Effector memory CD8-positive, alpha-beta T cell (primary cell): ENCODE results near the gene KCNQ1OT1.

Source experiments
- ATAC-seq: fragments of 150-1000 bp; cut with Tn5 transposase; replicated peaks from 2 replicates; pipeline ENCODE4 v1.10.0; 2021; ENCODE audit warnings: mild to moderate bottlenecking, moderate library complexity
- DNase-seq, 3 experiments: peaks; one replicate each; pipeline ENCODE4 v3.0.0; 2021
- H3K27ac Mint-ChIP-seq, 2 donors: one replicate each; pipeline ENCODE4 v1.8.0; 2022; ENCODE audit warnings: mild to moderate bottlenecking in 2 of 2, mixed read lengths in 2 of 2, moderate library complexity in 2 of 2
- H3K27me3 Mint-ChIP-seq, 2 donors: one replicate each; pipeline ENCODE4 v1.8.0; 2022; ENCODE audit warnings: mixed read lengths in 2 of 2
- H3K36me3 Mint-ChIP-seq: one replicate; pipeline ENCODE4 v1.8.0; 2022; ENCODE audit warnings: mild to moderate bottlenecking, moderate library complexity, mixed read lengths; ENCODE audit not compliant: insufficient read depth
- H3K4me1 Mint-ChIP-seq, 2 donors: one replicate each; pipeline ENCODE4 v1.8.0; 2022; ENCODE audit warnings: low read depth in 2 of 2, mixed read lengths in 2 of 2
- H3K4me3 Mint-ChIP-seq, 2 donors: one replicate each; pipeline ENCODE4 v1.8.0; 2022; ENCODE audit warnings: mild to moderate bottlenecking in 2 of 2, mixed read lengths in 2 of 2, moderate library complexity in 2 of 2
- H3K9me3 Mint-ChIP-seq, 2 donors: one replicate each; pipeline ENCODE4 v1.8.0; 2022; ENCODE audit warnings: mixed read lengths in 2 of 2

KCNQ1OT1 gene

DNA sequence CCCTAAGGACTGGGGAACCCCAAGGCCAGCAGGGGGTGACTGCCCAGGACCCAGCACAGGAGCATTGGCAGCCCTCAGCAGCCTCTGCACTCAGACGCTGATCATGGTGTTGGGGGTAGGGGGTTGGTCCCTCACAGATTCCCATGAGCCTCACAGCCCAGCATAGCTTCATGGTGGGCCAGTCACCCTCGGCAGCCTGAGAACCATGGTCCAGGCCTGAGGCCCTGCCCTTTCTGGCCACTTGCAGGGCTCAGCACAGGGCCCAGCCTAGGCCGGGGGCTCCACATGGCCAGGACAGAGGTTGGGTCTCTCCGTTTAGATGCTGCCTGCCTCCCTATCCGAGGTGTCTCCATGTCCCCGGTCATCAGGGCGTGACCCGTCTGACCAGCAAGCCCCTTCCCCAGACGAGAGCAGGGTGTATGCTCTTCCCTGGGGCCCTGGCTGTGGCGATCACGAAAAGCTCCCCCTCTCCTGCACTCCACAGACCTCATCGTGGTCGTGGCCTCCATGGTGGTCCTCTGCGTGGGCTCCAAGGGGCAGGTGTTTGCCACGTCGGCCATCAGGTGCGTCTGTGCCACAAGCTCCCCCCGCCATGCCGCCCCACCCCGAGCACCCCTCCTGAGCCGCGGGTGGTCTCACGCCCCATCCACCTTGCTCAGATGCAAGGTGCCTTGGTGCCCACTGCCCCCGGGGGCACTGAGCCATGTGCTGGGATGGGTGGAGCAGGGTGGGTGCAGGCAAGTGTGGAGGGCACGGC is 128.8 kb downstream of the KCNQ1OT1 start:
- no peak for ATAC-seq
- DNase-seq = no peak
- H3K9me3 Mint-ChIP-seq = no peaks in the 10 kb centered on the region
- peaks cover 0 to 2% of the 10 kb centered on the region in 2 donors for H3K4me1 Mint-ChIP-seq
- no peak overlapping the region for H3K27ac Mint-ChIP-seq
- no peaks in the 10 kb centered on the region for H3K36me3 Mint-ChIP-seq
- no peaks in the 10 kb centered on the region for H3K27me3 Mint-ChIP-seq
- no peak overlapping the region for H3K4me3 Mint-ChIP-seq

DNA sequence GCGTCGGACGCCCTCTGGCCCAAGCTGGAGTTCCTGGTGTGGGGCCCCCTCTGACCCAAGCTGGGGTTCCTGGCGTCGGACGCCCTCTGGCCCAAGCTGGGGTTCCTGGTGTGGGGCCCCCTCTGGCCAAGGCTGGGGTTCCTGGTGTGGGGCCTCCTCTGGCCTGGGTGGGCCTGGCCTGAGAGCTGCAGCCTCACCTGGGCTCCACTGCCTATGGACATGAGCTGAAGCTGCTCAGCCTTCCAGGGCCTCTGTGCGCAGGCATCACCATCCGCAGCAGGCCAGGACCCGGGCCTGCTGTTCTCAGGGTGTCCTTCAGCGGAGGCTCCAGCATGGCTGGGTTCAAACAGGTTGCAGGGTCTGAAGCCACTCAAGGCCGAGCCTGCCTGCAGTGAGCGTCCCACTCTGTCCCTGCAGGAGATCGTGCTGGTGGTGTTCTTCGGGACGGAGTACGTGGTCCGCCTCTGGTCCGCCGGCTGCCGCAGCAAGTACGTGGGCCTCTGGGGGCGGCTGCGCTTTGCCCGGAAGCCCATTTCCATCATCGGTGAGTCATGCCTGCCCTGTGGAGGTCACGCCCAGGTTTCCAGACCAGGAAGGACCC is 129.5 kb downstream of the KCNQ1OT1 start:
- Mint-ChIP-seq H3K36me3 (no peaks in the 10 kb centered on the region), H3K9me3 (no peaks in the 10 kb centered on the region), H3K27ac (no peak overlapping the region), H3K4me3 (no peak overlapping the region), H3K27me3 (no peaks in the 10 kb centered on the region), H3K4me1 (peaks cover 0 to 2% of the 10 kb centered on the region in 2 donors)
- ATAC-seq (no peak), DNase-seq (no peak)

DNA sequence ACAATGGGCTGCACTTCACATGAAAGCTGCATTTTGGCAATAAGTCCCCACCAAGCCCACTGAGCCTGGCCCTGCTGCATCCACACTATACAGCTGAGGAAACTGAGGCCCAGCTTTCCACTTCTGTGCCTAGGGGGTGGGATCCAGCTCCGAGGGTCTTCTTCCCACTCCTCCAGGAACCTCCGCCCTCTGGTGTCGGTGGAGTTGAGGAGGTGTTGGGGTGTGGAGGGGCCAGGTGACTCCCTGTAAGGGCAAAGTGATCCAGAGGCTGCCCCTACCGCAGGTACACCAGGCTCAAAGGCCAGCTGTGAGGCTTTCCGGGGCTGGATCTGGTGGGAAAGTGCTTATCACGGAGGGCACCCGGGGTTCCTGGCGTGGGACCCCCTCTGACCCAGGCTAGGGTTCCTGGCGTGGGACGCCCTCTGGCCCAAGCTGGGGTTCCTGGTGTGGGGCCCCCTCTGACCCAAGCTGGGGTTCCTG is 130.0 kb downstream of the KCNQ1OT1 start:
- Mint-ChIP-seq H3K4me3 (no peak overlapping the region), H3K27ac (no peak overlapping the region), H3K27me3 (no peaks in the 10 kb centered on the region), H3K36me3 (no peaks in the 10 kb centered on the region), H3K9me3 (no peaks in the 10 kb centered on the region), H3K4me1 (peaks cover 0 to 2% of the 10 kb centered on the region in 2 donors)
- no peak for DNase-seq
- ATAC-seq = no peak

DNA sequence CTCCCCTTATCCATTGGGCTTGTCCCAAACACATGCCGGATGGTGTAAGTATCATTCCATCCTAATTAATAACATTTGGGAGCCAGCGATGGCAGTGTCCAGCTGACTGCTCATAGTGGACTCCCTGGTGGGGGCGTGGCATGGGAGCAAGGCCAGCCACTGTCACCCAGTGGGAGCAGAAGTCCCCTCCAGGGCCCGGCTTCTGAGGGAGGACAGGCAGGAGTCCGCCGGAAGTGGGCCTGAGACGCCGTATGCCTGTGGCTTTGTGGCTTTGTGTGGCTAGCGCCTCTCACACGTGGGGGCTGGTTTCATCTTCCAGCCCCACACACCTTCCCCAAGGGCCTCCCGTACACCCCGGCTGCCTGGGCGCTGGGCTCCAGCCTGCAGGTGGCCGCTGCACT is 130.5 kb downstream of the KCNQ1OT1 start:
- H3K9me3 Mint-ChIP-seq = no peaks in the 10 kb centered on the region
- H3K27ac Mint-ChIP-seq = no peak overlapping the region
- DNase-seq = no peak
- no peak for ATAC-seq
- H3K27me3 Mint-ChIP-seq = no peaks in the 10 kb centered on the region
- H3K4me1 Mint-ChIP-seq = peaks cover 0 to 2% of the 10 kb centered on the region in 2 donors
- H3K4me3 Mint-ChIP-seq = no peak overlapping the region
- H3K36me3 Mint-ChIP-seq = no peaks in the 10 kb centered on the region

DNA sequence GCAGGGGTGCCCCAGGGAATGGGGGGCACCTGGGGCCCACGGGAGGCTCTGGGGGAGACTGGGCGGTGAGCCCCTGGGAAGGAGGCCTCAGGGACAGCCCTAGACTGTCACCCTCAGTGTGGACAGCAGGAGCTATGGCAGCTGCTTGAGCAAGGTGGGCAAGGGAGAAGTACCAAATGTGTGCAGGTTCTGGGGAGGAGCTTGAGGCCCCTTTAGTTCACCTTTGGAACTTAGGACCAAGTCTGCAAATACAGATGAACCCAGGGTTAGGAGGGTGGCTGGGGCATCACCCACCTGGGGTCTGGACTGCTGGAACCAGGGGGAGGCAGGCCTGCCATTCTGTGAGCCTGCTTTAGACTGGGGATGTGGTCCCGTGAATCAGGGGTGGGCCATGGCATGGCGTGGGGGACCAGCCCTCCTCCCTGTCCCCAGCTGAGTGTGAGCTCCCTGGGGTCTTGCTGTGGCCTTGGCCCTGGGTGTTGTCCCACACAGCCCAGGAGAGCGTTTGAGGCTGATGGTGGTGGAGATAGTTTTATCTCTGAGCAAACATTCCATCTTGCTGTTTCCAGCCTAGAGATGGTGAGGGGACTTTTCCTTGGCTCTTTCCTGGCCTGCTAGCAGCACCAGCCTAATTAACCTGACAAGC is 132.6 kb downstream of the KCNQ1OT1 start:
- no peak for DNase-seq
- ATAC-seq = no peak
- Mint-ChIP-seq H3K4me1 (peaks cover 0 to 2% of the 10 kb centered on the region in 2 donors), H3K4me3 (no peak overlapping the region), H3K27me3 (no peaks in the 10 kb centered on the region), H3K36me3 (no peaks in the 10 kb centered on the region), H3K27ac (peak overlapping the region in 1 of 2 donors; percentile 34), H3K9me3 (no peaks in the 10 kb centered on the region)

DNA sequence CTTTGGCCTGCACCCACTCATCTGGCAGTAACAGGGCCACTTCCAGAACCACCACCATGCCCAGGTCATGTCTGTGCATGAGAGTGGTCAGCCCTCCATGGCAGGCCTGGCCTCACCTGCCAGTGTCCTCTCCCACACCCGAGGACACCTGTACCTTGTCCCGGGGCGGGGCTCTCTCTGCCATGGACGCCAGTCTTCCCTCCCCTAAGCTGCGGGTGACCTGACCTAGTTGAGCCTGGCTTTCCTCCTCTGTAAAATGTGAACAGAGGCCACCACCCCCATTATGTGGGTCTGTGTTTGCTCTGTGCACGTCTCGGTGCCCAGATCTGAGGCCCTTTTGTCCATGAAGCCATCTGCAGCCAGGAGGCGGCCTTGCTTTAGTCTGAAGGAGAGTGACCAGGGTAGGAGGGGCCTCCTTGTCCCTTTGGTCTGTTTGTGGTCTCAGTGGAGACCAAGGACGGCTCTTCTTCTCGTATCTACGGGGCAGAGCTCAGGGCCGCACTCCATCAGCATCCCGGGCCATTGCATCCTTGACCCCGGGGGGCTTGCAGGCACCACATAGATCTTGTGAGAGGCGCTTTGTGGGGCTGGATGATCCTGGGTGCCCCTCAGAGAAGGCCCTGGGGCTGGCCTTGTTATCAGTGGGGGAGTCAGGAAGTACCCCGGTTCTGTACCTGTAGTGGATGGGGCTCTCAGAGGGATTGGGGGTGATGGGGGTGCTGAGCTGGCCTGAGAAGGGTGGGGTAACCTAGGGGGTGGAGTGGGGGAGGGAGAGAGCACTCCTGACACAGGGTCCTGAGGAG is 133.4 kb downstream of the KCNQ1OT1 start:
- Mint-ChIP-seq H3K4me1 (peaks cover 0 to 2% of the 10 kb centered on the region in 2 donors), H3K4me3 (no peak overlapping the region), H3K36me3 (no peaks in the 10 kb centered on the region), H3K27ac (peak overlapping the region in 1 of 2 donors; percentile 34), H3K9me3 (no peaks in the 10 kb centered on the region), H3K27me3 (no peaks in the 10 kb centered on the region)
- DNase-seq (no peak), ATAC-seq (no peak)

DNA sequence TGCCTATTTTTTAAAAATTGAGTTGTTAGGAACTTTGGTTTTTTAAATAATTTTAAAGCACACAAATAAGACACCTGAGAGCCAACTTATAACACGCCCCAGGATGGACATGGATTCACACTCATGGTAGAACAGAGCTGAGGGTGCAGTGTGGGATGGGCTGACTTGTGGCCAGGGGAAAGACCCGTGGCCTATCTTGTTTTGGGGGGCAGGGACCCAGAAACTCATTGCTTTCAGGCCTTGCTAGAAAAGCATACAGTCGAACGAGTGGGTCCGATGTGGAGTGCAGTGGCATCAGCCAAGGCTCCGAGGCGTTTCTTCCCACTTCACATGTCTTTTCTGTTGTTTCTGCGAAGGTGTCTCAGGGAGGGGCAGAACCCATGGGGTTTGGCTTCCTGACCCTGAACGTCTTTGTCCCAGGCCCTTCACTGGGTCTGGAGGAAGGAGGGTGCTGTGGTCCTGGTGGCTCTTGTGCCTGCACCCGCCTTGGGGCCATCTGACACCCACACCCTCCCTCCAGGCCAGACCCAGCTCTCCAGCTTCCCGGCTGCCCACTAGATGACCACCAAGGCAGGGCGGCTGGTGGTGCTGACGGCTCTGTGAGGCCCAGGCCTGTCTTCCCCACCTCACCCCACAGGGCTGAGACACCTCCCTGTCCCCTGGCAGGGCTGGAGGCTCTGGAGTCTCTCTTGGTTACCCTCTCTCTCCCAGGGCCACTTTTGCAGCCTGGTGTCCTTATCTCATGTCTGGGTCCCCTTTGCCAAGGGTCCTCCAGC is 134.2 kb downstream of the KCNQ1OT1 start:
- no peaks in the 10 kb centered on the region for H3K27me3 Mint-ChIP-seq
- H3K27ac Mint-ChIP-seq = no peak overlapping the region
- H3K36me3 Mint-ChIP-seq = peaks cover 1% of the 10 kb centered on the region
- no peak for ATAC-seq
- no peak overlapping the region for H3K4me3 Mint-ChIP-seq
- peaks cover 0 to 2% of the 10 kb centered on the region in 2 donors for H3K4me1 Mint-ChIP-seq
- no peaks in the 10 kb centered on the region for H3K9me3 Mint-ChIP-seq
- DNase-seq = no peak

DNA sequence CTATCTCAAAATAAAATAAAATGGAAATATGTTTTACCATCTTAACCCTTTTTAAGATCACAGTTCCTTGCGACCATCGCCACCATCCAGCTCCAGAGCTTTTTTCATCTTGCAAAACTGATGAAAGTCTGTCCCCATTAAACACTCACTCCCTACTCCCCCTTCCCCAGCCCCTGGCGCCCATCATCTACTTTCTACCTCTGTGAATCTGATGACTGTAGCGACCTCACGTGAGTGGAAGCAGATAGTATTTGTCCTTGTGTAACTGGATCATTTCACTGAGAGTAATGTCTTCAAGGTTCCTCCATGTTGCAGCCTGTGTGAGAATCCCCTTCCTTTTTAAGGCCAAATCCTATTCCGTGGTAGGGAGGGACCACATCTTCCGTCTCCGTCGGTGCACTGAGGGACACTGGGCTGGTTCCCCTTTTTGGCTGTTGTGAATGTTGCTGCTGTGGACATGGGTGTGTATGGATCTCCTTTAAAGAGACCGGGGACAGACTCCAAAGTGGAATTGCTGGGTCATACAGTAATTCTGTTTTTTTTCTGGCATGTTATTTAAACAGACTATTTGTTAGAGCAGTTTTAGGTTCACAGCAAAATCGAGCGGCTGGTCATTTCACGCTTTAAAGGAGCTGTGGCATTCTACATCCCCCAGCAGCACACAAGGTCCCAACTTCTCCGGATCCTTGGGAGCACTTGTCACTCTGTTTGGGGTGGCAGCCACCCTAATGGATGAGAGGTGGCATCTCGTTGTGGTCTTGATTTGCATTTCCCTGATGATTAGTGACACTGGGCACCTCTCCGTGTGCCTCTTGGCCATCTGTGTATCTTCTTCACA is 135.0 kb downstream of the KCNQ1OT1 start:
- DNase-seq = no peak
- Mint-ChIP-seq H3K4me3 (no peak overlapping the region), H3K36me3 (peaks cover 3% of the 10 kb centered on the region), H3K4me1 (peaks cover 0 to 2% of the 10 kb centered on the region in 2 donors), H3K27ac (no peak overlapping the region), H3K9me3 (no peaks in the 10 kb centered on the region), H3K27me3 (no peaks in the 10 kb centered on the region)
- no peak for ATAC-seq

DNA sequence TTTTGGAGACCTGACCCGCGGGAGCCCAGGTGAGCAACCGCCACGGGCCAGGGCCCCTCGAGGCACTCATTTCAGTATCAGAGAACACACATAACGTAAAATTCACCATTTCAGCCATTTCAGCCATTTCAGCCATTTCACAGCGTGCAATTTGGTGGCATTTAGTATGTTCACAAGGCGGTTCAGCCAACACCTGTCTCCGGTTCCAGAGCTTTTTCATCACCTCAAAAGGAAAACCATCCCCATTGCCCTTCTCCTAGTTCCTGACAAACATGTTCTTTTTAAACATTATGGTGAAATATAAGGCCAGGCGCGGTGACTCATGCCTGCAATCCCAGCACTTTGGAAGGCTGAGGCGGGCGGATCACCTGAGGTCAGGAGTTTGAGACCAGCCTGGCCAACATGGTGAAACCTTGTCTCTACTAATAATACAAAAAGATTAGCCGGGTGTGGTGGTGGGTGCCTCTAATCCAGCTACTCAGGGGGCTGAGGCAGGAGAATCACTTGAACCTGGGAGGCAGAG is 135.7 kb downstream of the KCNQ1OT1 start:
- ATAC-seq (no peak), DNase-seq (no peak)
- Mint-ChIP-seq H3K27me3 (no peaks in the 10 kb centered on the region), H3K4me3 (no peak overlapping the region), H3K4me1 (peaks cover 0 to 4% of the 10 kb centered on the region in 2 donors), H3K9me3 (no peaks in the 10 kb centered on the region), H3K27ac (no peak overlapping the region), H3K36me3 (peaks cover 3% of the 10 kb centered on the region)

DNA sequence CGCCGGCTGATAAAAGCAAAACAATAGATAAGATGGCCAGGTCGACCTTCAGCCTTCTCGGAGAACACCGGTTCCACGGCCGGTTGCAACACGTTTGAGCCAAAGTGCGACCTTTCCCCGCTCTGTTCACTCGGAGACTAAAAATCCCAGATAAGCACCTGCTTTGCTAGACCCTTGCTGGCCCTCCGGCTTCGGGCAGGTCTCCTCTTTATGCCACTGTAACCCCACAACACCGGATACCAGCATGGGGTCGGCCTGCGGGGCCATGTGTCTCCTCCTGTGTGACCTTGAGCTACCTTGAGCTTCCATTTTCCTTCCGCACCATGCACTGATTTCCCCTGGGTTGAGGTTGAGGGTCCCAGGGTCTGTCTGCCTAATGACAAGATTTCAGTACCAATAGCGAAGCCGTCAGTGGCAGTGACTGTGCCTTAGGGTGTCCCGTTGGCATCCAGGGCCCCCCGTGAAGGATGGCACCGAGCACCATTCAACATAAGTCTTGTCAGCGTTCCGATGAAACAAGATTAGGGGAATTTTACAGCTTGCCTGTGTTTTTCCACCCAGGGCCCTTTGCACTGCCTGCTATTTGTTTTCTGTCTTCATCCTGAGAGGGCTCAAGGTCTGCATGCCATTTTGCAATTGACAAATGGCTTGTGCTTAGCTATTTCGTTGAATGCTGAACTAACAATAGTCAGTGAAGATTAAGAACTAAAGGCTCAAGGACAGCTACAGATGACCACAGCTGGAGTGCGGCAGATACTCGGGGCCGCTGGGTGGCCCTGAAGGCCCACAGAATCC is 136.4 kb downstream of the KCNQ1OT1 start:
- no peaks in the 10 kb centered on the region for H3K9me3 Mint-ChIP-seq
- peaks cover 0 to 2% of the 10 kb centered on the region in 2 donors for H3K4me1 Mint-ChIP-seq
- DNase-seq = no peak
- peaks cover 3% of the 10 kb centered on the region for H3K36me3 Mint-ChIP-seq
- H3K4me3 Mint-ChIP-seq = no peak overlapping the region
- ATAC-seq = no peak
- H3K27ac Mint-ChIP-seq = no peak overlapping the region
- no peaks in the 10 kb centered on the region for H3K27me3 Mint-ChIP-seq

DNA sequence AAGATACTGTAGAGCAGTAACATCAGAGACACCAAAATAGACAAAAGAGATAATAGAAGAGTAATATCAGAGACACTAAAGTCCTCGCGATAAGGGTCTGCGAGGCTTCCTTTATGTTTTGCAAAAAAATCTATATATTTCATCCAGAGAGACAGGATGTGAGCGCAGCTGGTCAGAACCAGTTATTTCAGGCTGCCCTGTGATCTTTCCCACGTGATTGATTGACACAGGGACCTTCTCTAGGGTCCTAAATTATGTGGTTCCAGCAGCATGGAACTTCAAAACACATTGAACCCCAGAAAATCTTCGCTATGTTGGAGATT is 136.9 kb downstream of the KCNQ1OT1 start:
- Mint-ChIP-seq H3K27me3 (no peaks in the 10 kb centered on the region), H3K4me1 (peaks cover 0 to 2% of the 10 kb centered on the region in 2 donors), H3K4me3 (no peak overlapping the region), H3K27ac (no peak overlapping the region), H3K36me3 (peaks cover 3% of the 10 kb centered on the region), H3K9me3 (no peaks in the 10 kb centered on the region)
- DNase-seq (no peak), ATAC-seq (no peak)
